ENCODE results near the gene SLC38A10.
A peak's percentile ranks its signal among the peaks of the same experiment; 100 is the strongest.

Gene SLC38A10

DNA sequence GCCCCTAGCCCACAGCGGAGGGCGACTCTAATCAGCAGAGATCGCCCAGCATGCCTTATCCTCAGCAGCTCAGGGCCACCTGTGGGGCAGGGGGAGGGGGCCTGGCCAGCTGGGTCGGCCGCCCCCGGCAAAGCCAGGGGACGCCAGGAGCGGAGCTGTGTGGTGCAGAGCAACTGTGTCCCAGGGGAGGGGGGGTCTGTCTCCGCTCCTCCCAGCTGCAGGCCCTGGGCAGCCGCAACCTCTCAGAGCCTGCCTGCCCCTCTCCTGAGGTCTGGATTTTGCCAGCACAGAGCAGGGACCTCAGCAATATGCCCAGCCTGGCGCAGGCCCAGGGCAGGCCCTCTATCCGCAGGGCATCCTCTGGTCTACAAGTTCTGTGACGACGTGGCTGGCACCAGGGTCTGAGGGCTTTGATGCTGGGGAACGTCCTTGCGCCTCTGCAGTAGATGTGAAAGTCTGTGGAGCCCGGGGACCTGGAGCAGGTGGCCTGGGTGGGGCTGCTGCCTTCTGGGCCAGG, 36.5 kb upstream of the SLC38A10 start:
- no peak for DNase-seq (ENCODE audit: low spot score)

DNA sequence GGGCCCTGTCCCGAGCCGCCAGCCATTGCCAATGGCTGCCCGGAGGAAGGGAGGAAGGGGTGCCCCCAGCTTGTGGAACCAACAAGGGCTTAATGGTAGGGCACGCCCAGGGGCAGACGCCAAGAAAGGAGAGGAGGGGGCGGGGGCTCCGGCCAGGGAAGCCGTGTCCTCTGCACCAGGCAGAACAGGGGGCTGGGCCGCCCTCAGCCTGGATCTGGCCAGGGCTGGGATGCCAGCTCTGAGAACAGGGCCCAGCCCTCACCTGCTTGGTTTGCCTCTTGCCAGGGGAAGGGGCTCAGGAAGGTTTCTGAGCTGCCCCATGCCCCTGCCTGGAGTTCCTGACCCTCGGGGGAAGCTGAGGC, 35.8 kb upstream of the SLC38A10 start:
- no peak for DNase-seq (ENCODE audit: low spot score)

DNA sequence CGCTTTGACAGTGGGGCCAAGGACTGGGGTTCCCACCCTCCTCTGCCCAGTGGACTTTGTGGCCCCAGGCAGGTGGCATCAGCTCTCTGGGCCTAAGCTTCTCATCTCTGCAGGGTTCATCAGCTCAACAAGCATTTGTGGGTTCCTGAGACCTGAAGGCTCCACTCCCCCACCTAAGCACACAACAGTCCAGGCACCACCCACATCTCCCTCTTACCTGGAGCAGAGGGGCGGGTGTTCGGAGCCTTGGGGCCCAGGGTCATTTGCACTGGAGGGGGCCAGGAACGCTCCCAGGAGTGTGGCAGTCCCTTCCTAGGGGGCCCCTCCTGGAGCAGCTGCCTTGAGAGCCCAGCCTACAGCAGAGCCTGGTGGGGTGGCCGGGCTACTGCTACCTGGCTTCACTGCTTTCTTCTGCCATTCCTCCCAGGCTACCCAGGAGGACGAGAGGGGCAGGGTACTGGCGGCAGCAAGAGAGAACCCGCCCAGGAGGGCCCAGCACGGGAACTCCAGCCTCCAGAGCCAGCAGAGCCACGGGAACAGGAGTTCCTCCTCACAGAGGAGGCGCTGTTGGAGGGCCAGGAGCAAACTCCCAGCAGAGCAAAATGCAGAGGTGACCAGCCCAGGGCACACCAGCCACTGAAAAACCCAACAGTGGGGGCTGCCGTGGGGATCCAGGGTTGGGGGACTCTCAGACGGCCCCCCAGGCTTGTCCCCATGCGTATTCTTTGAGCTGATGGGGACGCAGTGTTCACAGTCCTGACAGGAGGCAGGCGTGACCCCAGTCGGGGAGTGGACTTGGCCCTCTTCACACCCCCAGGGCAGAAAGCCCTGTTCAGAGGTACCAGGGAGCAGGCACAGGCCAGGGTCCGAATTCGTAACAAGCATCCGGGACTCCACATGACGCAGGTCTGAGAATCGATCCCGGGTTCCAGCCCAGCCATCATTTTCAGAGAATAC, 35.1 kb upstream of the SLC38A10 start:
- DNase-seq (ENCODE audit: low spot score), result no peak

DNA sequence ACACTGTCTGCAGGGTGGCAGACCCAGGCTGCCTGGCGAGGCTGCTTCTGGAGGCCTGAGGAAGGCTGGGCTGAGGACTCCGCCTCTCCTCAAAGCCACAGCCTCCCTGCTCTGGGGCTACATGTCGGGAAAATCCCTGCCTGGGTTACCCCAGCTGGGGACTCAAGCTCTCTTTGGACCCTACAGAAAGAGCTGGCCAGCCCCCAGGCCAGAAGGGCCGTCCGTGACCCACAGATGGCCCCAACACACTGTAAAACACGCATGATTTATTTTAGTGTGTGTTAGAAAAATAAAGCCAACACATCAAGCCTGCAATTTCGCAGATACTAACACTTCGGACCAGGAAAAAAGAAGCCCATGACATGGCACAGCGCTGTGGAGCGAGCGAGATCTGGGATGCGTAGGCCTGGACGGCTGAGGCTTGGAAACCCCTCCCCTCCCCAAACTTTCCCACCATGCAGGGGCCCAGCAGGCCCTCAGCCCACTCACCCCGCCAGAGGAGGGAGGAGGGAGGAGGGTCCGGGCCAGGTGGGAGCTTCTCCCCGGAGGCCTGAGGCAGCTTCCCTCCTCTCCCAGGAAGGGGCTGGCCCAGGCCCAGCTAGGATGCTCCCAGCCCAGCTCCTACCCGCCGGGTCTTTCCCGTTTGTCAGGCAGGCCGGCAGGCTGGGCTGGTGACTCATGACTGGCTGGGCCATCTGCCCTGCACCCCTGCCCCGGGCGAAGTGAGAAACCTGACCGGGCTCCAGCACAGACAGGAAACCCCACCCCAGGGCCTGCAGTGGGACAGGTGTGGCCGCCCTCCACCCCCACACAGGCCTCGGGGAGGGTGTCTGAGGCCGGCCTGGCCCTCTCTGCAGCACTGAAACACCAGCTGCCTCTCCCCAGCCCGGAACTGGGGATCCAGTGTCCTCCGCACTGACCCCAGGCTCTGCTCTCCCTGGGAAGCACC, 34.1 kb upstream of the SLC38A10 start:
- no peak for DNase-seq (ENCODE audit: low spot score)

DNA sequence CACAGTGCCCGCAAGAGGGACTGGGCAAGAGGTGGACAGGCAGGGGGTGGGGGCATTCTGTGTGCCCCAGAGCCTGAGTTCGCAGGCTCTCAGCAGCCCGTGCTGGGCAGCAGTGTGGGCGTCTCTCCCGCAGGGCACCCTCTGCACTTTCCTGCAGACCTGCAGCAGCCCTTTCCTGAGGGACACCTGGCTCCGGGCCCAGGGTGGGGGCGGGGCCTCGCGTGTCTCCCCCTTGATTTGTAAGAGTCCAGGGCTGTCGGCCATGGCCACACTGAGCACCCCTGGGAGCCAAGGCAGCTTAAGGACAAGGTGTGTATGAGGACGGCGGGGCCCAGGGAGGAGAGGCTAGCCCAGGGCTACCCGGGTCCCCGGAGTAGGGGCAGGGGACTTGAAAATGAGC, 33.4 kb upstream of the SLC38A10 start:
- no peak for DNase-seq (ENCODE audit: low spot score)

DNA sequence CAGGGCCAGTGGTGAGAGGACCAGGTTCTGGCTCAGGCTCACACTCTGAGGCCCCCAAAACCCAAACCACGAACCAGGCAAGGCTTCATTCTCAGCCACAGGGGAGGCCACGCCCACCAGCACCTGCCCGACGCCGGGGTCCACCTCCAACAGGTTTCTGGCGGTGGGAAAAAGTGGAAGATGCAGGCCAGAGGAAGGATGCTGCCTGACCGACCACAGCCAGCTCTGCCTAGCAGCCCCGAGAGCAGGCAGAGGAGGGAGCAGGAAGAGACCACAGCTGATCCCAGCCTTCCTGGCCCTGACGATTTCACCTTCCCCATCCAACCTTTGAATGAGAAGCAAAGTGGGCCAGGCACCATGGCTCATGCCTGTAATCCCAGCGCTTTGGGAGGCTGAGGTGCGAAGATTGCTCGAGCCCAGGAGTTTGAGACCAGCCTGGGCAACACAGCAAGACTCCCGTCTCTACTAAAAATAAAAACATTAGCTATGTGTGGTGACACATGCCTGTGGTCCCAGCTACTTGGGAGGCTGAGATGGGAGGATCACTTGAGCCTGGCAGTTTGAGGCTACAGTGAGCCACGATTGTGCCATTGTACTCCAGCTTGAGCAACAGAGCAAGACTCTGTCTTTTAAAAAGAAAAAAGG, 30.7 kb upstream of the SLC38A10 start:
- no peak for DNase-seq (ENCODE audit: low spot score)

DNA sequence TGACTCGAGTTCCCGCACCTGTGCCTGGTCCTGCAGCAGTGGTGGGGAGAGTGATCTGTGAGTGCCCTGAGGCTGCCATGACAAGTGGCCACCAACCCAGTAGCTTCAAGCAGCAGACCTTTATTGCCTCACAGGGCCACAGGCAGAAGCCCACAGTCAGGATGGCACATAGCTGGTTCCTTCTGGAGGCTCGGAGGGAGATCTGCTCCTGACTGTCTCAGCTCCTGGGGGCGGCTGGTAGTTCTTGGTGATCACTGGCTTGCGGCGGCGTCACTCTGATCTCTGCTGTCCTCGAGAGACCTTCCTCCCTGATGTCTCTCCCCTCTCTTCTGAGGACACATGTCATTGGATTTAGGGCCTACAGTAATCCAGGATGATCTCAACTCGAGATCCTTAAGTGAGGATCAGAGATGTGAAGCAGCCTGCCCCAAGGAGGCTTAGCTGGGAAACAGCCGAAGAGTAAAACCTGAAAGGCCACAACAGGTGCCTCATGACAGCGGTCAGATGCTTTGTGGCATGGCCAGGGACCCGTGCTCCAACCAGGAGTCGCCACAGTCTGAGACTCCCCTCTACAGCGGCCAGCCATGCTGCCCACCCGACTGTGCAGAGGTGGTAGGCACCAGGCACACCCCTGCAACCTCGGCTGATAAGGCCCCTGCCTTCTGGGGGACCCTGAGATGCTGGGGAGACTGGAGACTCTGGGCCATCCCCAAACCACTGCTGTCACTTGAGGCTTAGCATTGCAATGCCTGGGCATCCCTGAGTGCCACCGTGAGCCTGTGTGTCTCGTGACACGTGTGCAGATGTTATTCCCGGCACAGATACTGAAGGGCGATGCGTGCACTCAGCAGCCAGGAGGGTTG, 30.0 kb upstream of the SLC38A10 start:
- DNase-seq (ENCODE audit: low spot score), result no peak

DNA sequence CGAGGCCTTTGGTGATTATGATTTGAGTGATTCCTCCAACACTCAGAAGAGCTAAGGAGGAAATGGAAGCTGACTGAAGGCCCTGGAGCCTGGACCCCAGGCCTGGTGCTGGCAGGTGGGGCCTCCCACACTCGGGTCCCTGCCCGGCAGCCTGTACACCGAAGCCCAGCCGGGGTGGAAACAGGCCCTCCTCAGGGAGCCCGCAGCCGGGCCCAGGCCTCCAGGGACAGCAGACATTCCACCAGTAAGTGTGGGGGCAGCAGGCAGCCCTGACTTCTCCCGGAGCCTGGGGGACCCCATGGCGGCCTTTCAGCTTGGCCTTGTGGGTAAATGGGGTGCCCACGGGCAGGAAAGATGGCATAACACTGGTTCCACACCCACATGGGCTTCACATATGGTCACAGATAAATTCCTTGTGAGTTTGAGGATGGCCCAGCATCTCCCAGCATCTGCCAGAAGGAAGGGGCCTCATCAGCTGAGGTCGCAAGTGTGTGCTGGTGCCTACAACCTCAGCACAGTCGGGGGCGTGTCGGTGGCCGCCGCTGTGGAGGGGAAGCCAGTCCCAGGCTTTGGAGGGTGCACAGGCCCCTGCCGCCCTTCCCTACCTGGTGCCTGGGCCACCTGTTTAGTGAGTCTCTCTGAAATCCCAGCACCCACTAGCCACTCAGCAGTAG, 29.2 kb upstream of the SLC38A10 start:
- no peak for DNase-seq (ENCODE audit: low spot score)

DNA sequence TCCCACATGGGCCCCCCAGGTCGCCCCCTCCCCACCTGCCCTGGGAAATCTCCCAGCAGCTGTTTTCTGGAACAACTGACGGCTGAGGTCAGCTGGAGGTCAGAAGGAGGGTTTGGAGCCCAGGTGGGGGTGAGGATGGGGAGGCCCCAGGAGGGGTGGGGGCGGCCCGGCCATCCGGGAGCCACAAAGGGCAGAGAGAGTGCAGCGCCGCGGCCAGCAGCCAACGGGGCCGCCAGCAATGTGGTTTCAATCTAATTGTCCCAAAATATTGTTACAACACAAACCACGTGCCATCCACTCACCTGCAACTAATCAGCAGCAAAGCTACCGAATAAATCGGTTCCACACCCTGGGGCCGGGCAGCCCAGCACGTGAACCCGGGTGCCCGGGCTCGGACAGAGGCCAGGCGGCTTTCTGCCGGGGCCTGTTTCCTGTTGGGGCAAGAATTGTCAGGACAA, 28.3 kb upstream of the SLC38A10 start:
- no peak for DNase-seq (ENCODE audit: low spot score)

DNA sequence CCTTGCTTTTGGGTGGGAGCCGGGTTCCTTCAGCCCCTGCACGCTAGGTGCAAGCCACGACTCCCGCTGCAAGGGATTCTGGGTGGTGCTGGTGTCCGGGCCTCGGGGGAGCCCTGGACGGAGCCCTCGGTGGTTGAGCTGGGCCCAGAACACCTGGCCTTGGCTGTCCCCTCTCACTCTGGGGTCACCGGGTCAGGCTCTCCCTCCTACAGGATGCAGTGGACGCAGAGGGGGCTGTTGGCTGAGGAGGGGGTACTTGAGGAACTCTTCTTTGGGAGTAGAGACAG, 27.9 kb upstream of the SLC38A10 start:
- DNase-seq (ENCODE audit: low spot score), result no peak

DNA sequence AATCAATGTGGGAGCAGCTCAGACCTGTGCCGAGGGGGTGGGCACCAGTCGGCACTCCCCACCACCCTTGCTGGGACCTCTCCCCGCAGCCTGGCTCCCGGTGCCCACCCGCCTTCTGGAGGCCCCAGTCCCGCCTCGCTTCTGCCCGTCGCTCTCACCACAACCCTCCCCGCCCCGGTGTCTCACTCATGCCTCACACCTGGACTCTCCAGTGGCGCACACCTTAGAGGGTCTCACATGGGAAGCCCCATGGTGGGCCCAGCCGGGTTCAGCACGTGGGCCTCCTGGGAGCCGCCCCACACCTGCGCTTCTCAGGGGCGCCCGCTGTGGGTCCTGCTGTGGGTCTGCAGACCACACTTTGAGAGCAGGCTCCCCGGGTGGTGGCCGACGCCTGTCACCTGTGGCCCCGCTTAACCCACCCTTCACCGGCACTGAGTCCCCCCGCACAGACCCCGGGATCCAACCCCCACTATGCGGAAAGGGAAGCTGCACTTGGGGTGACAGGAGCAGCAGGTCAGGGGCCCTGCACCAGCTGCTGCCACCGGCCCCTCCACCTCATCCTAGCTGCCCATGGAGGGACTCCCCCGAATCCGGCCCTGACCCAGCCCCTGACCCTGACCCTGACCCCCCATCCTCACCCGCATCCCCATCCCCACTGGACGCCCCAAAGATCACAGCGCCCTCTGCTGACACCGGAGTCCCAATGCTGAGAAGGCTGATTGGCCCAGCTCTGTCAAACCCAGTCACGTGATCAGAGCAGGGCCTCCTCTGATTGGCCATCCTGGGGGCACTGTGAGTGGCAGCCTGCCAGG, 27.4 kb upstream of the SLC38A10 start:
- peak; percentile 51 for DNase-seq (ENCODE audit: low spot score)

DNA sequence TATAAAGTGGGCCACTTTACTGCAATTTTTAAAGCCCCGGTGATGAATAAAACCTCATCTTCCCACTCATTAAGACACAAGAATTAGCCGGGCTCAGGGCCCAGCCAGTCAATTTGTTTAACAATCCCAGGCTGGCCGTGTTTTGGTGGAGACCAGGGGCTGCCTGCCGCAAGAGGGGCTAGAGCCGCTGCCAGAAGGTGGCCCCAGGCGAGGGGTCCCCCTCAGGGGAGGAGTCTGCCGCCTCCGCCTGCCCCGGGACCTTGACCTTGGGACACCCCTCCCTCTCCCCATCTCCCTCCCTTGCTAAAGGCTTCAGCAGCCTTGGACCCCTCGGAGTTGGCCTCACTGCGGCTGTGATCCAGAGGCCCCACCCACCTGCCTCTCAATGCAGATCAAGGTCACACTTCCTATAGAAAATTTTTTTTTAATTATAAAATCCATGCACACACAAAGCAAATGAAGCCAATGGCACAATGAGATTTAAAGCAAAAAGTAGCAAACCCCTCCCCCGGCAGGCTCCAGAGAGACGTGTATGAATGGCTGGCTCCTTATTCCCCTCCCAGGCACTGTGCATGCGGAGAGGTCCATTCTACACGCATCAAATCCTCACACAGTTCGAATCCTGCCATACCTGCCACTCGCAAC, 23.0 kb upstream of the SLC38A10 start:
- no peak for DNase-seq (ENCODE audit: low spot score)

DNA sequence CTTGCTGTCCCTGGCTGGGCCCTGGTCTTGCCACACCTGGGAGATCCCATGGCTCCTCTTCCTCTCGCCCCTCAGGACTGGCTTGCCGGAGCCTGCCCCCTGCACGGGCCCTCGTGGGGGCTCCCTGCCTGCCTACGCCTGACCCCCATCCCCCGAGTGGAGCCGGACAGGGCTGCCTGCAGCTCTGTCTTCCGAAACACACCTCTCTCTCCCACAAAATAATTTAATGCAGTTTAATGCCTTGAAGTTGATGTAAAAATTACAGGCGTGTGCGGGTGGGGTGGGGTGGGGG, 22.4 kb upstream of the SLC38A10 start:
- no peak for DNase-seq (ENCODE audit: low spot score)

DNA sequence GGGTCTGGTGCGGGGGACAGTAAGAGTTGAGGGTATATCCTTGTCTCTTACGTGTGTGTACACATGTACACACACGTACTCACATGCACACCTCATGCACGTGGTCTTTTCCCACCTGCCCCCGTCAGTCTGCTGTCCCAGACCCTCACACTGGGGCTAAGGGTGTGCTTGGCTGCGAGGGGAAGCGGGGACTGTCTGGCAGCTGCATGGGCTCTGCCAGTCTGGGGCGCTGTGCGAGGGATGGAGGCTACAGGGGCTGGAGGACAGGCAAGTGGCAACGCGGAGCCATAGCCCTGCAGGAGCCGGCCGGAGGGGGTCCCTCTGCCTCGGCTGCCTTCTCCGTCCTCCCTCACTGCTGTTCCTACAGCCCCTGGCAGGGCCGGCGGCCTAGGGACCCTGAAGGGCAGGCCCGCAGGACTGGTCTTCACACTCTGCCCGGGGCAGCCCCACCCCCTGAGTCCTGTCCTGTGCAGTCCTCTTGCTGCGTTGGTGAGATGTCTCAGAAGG, 20.8 kb upstream of the SLC38A10 start:
- no peak for DNase-seq (ENCODE audit: low spot score)

DNA sequence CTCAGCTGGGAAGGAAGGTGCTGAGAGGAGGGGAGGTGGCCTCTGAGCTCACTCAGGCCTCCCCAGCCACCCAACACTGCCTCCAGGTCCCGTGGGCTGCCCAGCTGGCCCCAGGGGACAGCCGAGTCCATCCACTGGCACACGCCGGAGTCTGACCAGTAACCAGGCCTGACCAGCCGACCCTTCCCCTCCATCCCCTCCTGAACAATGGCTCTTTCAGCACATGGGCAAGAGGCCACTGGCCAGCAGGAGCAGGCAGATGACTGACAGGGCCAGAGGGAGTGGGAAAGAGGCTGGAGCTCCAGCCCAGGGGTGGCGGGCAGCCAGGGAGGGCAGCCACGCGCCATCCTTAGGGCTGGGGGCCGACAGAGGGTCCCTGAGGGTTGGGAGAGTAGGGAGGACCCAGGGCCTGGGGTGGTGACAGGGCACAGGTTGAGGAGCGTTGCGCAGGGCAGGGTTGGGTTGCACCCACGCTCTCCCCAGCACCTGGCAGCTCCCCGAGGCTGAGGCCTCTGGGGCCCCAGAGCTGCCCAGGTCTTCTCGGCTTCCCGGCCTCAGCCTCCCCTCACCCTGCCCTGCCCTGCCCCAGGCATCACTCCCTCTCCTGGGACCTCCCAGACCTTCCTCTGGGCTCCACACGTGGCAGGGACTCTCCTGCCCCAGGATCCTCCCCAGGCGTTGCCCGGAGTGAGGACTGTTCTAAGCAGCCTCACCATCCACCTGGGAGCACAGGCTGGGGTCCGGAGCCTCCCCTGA, 20.2 kb upstream of the SLC38A10 start:
- no peak for DNase-seq (ENCODE audit: low spot score)

DNA sequence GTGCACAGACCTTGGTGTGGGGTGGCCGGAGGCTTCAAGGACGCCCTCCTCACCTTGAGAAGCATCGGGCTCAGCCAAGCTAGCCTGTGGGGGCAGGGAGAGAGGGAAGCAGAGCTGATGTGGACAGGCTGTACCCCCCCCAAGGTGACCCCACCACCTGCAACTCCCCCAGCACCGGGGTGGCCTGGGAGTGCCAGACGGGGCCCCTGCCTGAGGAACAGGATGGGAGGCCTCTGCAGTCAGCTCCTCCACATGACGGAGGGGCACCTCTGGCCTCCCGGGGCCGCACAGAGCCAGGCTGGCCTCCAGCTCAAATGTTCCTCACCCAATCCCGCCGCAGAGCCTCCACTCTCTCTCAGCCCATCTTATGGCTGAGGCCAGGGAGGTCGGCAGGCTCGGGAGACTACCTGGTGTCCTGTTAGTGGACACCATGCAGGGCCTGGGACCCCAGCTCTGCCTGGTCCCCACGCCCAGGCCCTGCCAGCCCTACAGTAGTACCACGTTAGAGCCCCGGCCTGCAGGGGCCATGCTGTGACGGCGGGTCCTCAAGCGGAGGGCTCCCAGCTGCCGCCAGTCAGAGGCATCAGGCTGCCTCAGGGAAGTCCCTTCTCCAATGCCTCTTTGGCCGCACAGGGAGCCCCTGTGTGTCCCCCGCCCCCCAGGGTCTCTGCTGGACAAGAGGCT, 19.4 kb upstream of the SLC38A10 start:
- no peak for DNase-seq (ENCODE audit: low spot score)

DNA sequence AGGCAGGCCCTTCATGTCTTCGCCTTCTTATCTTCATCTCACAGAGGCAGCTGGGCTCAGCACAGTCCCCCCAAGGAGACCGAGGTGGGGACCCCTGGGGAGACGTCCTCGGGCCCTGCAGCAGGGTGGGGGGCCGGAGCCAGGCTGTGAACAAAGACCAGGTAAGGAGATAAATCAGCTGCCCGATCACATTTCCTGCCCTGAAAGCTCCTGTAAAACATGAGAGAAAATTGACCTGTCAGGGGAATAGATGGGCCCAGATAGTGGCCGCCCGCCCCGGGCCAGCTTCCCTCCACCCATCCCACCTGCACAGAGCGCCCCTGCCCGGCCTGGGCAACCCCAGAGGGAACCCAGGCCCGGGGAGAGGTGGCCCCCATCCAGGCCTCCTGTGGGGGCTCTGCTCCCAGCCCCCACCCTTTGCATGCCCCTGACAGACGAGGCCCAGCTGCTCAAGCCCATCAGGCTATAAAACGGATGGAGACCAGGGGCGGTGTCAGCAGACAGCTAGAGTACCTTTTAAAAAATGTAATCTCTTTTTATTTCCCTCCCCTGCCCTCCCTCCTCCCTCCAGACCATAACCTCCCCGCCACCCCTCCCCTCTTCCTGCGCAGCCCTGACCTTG, 18.8 kb upstream of the SLC38A10 start:
- no peak for DNase-seq (ENCODE audit: low spot score)

All from hematopoietic multipotent progenitor cell treated with erythropoietin and hydrocortisone succinate and interleukin-3 and kit ligand, for 15 days (in vitro differentiated cells).